Activated T-helper 1 cell treated with Interleukin-2 at 50 U/mL for 16 hours (primary cell): ENCODE results near the gene S1PR5.

Source experiments
- DNase-seq: peaks from one replicate; pipeline ENCODE4 v3.0.0-alpha.2; 2020; ENCODE audit warnings: low read depth

The S1PR5 gene

GRCh38 chr19:10467104-10467706 lies 50.0 kb downstream of the S1PR5 start:
- no peak for DNase-seq

- DNase-seq, result no peak
Observed at GRCh38 chr19:10464456-10464855, 52.8 kb downstream of the S1PR5 start.
